Heart left ventricle (tissue), 13 donors: Measurements from ENCODE around the gene MYBPC1.

Experiments
- CTCF ChIP-seq, 12 donors: fragments of 200-600 bp; sonication (generic) in 4 of 12; IDR thresholded peaks; one replicate each; pipeline versions ENCODE4 v1.5.0 to v1.8.0; 2018 to 2022; ENCODE audit warnings: antibody characterized with exemption in 12 of 12, mild to moderate bottlenecking in 5 of 12
- POLR2A ChIP-seq, 2 donors: fragments of 450-650 bp; IDR thresholded peaks; one replicate each; pipeline ENCODE4 v1.6.1; 2017; ENCODE audit warnings: antibody characterized with exemption in 2 of 2, mild to moderate bottlenecking in 2 of 2, moderate library complexity in 2 of 2
- donor health status: ischemic (EF 13 %, LVEDD 7.1; RV severe dilation, severe dysfunction).
- donor health status: DM: no; HTN: yes; CAD: no.
- donor health status: DM: no; HTN: no; CAD: no.
- donor health status: ischemic (EF 25% LVEDD 6.9; RV normal size, moderate dysfunction).
- donor health status: ischemic (EF 25% LVEDD 5.7; RV mildly dilated, moderate dysfunction).
- donor health status: ischemic (EF 35%, LVEDD 5.7; RV mildly dilated, moderate dysfunction).
- donor health status: nonischemic (EF 11% LVEDD 7.7; RV severe dilation, severe dysfunction).
- donor health status: DM: yes; HTN: yes; CAD: no.
- donor health status: PGD.
- donor health status: ischemic (EF 29% LVEDD 5.4; RV normal size, mild dysfunction).
- donor health status: nonischemic (EF 23%, LVEDD 6.1; RV moderate dilation, normal function).

- TF ChIP-seq CTCF (IDR thresholded peaks at IDR 0.05) (no peak), POLR2A (IDR thresholded peaks at IDR 0.05) (no peak)
Observed at GRCh38 chr12:101578417-101578816, 16.4 kb upstream of the MYBPC1 start.
